COLO668 (cell line): ENCODE data around the gene CDHR5.
A peak's percentile ranks its signal among the peaks of the same experiment; 100 is the strongest.

Experiments used
- DNase-seq: peaks from one replicate; lab custom pipeline; 2025; ENCODE audit not compliant: unreplicated experiment; lab: John Stamatoyannopoulos, UW

CDHR5 gene

DNA sequence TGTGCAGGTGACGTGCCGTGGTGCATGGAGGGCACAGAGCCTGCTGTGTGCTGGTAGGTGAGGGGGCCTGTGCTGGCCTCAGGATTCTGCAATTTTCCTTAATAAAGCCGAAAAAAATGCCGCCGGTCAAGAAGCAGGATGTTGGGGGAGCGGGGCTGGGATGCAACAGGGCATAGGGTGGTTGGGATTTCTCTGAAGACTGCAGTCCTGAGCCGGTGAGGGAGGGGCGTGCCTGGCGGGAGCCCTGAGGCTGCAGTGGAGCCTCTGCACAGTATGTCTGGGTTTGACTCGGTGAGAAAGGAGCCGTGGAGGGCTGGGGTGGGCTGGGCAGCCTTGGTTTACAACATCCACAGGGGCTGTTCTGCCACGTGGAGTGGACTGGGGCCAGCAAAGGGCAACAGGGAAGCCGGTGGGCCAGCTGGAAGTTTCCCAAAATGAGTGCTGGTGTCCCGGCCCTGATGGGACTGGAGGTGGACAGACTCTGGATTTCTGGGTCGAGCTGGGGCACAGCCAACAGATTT lies 1.3 kb downstream of the CDHR5 start:
- no peak for DNase-seq

DNA sequence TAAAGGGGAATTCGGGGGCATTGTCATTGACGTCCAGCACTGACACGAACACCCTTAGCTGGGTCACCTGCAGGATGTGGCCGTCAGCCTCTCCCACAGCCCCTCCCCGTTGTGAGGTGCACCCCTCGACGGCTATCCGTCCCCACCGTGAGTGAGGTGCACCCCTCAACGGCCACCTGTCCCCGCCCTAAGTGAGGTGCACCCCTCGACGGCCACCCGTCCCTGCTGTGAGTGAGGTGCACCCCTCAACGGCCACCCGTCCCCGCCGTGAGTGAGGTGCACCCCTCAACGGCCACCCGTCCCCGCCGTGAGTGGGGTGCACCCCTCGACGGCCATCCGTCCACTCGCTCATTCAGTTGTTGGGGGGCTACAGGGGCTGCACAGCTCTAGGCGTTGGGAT lies 2.9 kb downstream of the CDHR5 start:
- no peak for DNase-seq

DNA sequence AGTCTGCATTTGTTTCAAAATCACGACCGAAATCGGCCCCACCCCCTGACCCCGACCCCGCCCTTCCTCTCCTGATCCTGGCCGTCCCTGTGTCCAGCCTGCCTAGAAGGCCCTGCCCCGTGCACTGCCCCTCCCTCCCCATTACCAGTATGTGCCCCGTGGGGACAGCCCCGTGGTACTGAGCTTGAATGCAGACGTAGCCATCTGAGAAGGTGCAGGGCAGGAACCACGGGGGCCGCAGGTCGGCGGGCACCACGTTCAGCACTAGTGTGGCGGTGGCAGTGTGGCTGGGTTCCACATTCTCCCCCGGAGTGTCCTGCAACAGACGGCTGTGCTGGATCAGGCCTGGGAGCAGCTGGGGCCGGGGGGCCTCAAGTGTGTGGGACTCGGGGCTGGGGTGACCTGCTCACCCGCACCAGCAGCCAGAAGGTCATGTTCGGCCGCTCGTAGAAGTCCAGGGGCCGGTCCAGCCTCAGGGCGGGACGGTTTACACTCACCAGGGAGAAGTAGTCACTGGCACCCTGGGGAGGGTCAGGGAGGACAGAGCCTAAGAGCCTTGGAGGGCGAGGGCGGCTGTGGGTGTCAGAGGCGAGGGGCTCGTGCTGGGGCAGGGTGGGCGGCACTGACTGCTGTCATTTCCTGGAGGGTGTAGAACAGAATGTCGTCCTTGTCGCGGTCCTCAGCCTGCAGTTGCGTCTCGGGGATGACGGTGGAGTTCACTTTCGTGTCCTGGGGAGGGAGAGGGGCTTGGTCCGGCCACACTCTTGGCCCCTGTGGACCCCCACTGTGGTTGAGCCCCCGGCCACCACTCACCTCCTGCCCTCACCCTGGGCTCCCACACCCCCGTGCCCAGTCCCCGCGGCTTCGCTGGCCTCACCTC lies 3.6 kb downstream of the CDHR5 start:
- DNase-seq: no peak

DNA sequence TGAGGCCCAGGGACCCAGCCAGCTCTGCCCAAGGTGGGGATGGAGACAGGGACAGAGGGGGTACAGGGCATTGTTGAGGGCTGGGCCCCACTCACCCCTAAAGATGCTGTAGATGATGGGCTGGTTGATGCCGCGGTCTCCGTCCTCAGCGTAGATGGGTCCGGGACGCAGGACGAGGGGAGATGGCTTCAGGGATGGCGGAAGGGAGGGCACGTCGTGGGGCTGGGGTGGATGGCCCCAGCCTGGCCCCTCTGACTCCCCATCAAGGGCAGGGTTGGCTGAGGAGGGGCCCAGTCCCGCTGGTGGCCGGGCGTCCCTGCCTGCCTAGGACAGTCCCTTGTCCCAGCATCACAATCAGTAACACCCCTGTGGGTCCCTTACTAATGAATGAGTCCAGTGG lies 4.6 kb downstream of the CDHR5 start:
- no peak for DNase-seq

DNA sequence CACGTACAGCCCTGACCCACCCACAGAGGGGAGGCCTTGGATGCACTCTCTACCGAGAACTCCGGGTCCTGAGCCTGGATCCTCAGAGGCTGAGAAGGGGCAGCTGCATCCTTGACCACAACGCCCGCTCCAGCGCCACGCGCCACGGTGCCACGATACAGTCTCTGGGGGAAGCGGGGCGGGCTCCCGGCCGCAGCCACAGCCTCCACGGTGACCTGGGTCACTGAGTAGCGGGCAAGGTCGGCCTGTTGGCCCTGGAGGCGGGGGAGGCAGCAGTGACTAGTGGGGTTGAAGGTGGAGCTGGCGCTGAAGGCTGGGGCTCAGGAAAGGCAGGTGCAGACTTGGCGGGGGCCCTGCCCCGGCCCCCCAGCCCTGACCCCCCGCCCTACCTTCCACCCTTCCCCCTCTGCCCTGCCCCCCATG lies 5.1 kb downstream of the CDHR5 start:
- no peak for DNase-seq

DNA sequence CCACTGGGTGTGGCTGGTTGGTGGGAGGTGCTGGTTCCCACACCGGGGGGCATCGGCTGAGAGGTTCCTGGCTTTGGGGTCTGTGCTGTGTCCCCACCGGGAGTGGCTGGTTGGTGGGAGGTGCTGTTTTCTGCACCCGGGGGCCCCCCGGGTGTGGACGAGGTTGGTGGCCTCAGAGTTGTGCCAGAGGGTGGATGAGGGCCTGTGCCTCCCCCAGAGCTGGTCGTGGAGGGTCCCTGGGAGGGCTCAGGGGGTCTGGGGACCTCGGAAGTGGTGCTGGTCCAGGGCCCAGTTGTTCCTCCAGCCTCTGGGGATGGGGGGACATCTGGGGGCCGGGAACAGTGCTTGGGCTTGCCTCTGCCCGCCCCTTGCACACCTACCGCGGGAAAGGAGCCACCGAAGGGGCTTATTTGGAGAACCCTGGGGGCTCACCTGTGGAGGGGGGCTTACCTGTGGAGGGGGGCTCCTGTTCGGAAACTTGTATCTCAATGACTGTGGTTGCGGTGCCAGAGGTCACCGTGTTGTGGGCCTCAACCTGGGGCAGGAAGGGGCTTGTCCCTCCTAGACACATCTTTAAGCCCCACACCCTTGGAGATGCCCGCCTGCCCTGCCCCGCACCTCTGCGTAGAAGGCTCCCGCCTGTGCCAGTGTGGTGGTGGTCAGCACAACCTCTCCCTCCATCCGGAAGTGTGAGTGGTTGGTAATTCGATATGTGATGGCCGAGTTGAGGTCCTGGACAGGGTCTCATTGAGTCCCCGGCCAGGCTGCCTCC lies 5.7 kb downstream of the CDHR5 start:
- DNase-seq: no peak

DNA sequence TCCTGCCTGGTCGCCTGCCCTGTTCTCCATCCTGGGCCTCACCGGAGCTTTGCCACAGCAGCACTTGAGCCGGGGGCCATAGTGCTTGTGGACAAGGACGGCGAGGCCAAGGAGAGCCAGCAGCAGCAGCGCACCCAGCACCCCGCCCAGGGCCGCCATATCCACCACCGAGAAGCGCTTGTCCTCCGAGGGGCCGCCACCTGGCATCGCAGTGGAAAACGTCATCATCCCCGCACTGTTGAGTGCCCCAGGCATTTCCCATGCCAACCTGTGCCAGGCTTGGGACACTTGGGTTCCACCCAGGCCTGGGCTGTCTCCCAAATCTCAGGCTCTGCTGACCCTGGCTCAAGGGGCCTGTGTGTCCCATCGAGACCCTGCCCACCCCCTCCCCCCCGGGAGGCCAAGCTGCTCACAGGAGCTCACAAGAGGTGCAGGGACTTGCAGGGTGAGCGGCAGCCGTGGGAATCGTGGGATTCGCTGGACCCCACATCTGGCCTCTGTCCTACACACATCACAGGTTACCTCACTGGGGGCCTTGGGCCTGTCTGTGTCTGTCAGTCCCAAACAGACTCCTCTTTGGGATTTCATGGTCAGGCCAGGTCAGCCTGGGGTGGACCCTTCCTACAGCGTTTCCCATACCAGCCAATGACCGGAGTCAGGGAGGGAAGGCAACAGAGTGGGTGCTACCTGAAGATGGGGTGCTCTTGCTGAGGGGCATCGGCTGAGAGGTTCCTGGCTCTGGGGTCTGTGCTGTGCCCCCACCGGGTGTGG lies 6.7 kb downstream of the CDHR5 start:
- DNase-seq: no peak

DNA sequence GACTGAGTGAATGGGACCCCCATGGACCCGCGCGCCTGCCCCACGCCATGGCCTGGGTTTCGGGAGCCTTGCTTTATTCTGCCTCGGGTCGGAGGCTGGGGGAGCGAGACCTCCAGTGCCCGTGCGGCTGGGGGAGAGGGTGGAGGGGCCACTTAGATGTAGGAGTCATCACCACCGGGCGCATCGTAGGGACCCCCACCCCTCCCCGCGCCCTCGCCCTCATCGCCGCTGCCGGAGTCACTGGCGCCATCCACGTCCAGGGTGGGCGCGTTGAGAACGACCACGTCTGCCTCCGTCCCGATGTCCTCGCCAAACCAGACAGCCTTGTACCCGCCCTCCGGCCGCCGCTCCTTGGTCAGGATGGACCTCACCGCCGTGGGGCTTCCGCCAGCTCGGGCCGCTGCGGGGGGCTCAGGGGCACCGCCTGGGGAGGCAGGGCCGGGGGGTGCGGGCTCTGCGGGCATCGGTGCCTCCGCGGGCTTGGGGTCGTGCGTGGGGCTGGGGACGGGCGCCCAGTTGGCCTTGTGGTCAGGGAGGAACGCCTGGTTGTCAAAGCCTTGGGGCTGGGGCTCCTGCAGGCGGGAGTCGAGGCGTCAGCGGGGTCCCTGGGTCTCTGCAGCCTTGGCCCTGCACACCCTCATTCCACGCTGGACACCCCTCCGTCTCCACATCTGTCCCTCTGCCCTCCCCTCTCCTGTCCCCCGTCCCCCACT lies 7.4 kb downstream of the CDHR5 start:
- DNase-seq: no peak

DNA sequence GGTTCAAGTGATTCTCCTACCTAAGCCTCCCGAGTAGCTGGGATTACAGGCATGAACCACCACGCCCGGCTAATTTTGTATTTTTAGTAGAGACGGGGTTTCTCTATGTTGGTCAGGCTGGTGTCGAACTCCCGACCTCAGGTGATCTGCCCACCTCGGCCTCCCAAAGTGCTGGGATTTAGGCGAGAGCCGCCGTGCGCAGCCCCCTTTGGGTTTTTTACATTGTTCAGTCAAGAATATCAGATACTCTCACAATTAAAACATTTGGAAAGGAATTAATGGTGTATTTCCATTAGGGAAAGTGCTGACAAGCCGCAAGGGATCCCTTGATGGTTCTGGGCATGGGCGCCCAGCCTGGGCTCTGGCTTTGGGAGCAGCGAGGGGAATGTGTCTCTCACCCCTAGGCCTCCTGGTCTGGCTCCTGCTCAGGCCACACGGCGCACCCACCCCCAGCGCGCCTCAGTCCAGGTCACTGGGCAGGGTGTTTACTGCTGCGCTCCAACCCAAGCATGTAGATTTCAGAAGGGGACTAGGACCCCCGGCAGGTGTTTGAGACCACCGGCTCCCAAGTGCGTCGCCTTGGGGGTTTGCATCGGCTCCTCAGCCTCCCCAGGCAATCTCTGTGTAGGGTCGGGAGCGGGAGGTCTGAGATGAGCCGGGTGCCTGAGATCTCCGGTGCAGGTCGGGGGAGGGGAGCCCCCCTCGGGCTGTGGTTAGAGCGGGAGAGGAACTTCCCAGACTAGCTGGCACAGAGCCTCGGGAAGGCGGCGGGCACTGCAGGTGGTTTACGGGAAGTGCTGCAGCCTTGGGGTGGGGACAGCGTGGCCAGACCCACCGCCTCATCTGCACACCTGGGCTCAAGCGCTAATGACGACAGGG lies 8.2 kb downstream of the CDHR5 start:
- no peak for DNase-seq

DNA sequence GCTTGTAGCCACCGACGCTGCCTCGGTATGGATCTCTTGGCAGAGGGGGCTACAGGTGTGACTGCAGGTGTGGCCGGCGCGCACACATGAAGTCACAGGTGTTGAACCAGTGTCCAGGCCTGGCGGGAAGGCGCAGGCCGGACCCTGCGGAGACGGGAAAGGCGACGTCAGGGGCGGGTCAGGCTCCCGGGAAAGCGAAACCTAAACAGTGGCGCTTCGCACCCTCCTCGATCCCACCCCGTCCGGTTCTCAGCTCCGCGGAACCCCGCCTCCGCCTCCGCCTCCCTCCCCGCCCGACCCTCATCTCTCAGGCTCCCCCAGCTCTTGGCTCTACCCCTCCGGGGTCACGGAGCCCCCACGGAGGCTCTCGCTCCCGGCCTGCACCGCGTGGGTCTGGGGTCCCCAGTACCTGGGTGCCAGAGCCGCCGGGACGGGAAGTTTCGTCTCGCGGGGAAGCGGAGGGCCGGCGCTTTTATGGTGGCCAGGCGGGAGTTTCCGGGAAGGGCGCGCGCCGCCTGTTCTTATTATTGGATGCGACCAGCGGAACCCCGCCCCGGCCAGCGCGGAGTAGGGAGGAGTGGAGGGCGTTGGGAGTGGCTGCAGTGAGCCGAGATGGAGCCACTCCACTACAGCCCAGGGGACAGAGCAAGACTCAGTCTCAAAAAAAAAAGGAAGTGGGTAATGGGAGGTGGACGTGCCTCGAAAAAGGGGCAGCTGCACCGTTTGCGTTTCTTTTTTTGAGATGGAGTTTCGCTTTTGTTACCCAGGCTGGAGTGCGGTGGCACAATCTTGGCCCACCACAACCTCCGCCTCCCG lies 9.0 kb downstream of the CDHR5 start, which contains the start of gene IRF7:
TSS of gene IRF7 (minus strand) at position 447 of the 816 bp plus-strand sequence. CDS start 586 bp downstream, outside the sequence.
- DNase-seq: peak; percentile 75

DNA sequence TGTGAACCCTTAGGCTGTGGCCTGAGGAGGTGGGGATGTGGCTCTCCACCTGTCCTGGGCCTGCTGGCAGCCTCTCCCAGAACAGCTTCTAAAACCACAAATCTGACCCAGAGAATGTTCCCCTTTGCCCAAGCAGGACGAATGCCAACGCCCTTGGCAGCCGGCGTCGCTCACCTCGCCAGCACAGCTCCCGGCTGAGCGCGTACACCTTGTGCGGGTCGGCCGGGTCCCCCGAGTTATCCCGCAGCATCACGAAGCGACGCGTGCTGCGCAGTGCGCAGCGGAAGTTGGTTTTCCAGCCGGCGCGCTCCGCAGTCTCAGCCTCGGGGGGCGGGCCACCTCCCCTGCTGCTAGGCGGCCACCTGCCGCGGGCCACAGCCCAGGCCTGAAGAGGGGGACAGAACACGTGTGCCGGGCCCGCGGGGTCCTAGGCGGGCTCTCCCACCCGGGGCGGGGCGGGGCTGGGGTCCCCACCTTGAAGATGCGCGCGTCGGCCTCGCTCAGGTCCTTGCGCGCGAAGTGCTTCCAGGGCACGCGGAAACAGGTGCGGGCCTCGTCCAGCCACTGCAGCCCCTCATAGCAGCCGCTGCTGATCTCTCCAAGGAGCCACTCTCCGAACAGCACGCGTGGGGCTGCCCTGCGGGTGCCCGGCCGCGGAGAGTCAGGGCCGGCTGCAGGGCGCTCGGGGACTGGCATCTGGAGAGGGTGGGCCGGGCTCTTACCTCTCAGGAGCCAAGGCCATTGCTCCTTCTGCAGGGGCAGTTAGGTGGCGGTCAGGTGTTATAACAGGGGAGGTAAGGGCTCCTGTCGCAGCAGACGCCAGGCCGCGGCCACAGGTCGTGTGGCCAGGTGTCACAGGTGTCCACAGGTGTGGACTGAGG lies 9.9 kb downstream of the CDHR5 start:
- no peak for DNase-seq

DNA sequence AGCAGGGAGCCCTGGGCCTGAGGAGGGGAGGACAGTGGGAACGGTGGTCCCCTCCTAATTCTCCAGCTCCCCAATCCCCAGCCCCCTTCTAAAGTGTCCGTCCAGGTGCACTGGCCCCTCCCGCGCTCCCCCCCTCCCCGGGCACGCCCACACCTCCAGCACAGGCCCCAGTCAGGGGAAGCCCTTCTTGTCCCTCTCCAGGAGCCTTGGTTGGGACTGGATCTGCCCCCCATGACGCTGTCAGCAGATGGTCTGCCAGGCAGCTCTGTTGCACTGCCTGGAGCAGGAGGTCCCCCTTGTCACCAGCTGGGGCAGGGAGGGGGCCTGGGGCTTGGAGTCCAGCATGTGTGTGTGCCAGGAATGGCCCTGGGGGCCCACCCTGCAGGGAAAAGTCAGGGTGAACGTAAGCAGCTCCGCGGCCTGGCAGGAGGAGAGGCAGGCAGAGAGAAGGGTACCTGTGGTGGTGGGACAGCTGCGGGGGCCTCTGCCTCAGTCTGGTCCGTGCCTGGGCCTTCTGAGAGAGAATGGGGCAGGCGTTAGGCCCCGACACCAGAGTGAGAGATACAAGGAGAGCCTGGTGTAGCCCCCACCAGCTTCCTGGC lies 10.6 kb downstream of the CDHR5 start:
- no peak for DNase-seq

DNA sequence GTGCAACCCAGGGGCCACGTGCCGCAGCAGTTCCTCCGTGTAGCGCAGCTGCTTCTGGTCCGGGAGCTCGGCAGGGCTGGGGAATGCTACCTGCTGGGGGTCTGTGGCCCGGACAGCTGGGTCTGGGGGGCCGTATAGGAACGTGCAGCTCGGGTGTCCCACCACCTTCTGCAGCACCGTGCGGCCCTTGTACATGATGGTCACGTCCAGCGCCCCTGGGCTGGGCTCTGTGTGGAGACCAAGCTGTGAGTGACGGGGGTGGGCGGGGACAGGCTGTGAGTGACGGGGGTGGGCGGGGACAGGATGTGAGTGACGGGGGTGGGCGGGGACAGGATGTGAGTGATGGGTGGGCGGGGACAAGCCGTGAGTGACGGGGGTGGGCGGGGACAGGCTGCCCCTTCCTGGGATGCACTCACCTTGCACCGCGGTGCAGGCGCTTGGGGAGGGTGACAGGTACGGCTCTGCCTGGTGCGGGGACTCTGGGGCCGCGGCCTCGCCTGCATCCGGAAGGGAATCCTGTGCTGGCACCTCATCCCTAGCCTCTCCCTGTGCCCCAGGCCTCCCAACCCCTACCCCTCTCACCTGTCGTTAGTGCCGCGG lies 11.3 kb downstream of the CDHR5 start:
- peak; percentile 54 for DNase-seq

DNA sequence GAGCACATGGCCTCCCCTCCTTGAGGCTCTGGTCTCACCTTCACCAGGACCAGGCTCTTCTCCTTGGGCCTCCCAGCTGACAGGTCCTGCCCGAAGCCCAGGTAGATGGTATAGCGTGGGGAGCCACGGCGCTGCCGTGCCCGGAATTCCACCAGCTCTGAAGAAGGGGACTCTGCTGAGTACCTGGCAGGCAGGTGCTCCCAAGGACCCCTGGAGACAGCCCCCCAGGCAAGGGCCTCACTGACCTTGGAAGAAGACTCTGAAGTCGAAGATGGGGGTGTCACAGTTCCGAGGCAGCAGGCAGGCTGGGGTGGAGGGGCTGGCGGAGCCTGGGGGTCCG lies 11.8 kb downstream of the CDHR5 start:
- no peak for DNase-seq

DNA sequence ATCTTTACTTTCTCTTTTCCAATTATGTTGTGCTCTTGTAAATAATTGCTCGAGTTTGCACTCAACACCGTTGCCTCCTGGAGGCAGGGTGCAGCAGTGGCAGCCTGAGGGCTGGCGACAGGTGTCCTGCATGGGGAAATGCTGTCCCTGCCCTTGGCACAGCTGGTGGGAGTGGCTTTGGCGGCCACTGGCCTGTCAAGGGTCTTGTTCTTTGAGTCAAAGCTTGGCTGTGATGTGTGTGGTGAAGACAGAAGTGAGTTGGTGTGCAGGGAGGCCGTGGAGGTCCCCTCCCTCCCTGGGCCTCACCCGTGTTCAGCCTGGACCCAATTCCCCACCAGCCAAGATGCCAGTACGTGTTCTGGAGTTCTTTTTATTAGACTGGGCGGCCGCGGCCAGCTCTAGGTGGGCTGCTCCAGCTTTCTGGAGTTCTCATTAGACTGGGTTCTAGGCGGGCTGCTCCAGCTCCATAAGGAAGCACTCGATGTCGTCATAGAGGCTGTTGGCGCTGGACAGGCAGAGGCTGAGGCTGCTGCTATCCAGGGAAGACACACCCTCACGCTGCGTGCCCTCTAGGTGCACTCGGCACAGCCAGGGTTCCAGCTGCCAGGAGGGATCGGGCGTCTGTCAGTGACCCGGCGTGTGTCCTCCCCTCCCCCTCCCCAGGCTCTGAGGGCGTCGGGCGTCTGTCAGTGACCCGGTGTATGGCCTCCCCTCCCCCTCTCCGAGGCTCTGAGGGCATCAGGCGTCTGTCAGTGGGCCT lies 12.4 kb downstream of the CDHR5 start:
- peak; percentile 11 for DNase-seq
